CD14-positive monocyte (primary cell): ENCODE results near the gene MBD3. TPM values are rescaled to one million over a fixed set of nuclear protein-coding genes. Genes with fewer than 3 reads are reported as not detected.

ENCODE experiments used
- DNase-seq, 3 donors: peaks; one replicate each; pipeline ENCODE4 v3.0.0-alpha.2; 2011 to 2022
- H2AFZ ChIP-seq: 2 replicates; pipeline ENCODE4 v1.6.0; 2012; ENCODE audit warnings: mild to moderate bottlenecking, low read depth, low read length, inconsistent platforms; ENCODE audit not compliant: insufficient read depth, poor library complexity, severe bottlenecking
- H3K27ac ChIP-seq, 2 donors: 1 replicate in 1 of 2; 2 replicates in 1 of 2; pipeline ENCODE4 v1.5.1; 2012 to 2013; ENCODE audit warnings: low read length in 2 of 2, control low read depth in 1 of 2, inconsistent platforms in 1 of 2, low read depth in 1 of 2, mild to moderate bottlenecking in 1 of 2
- H3K27me3 ChIP-seq, 2 donors: one replicate each; pipeline versions ENCODE4 v1.6.0 to v1.6.1; 2011 to 2013; ENCODE audit warnings: low read length in 2 of 2; ENCODE audit not compliant: control insufficient read depth in 2 of 2, insufficient read depth in 2 of 2
- H3K36me3 ChIP-seq, 2 donors: replicated peaks in 1 of 2; 1 replicate in 1 of 2; 2 replicates in 1 of 2; pipeline versions ENCODE4 v1.5.1 to v1.6.1; 2012 to 2013; ENCODE audit warnings: low read length in 2 of 2, control low read depth in 1 of 2, inconsistent platforms in 1 of 2, mild to moderate bottlenecking in 1 of 2; ENCODE audit not compliant: insufficient read depth in 2 of 2, control insufficient read depth in 1 of 2
- H3K4me1 ChIP-seq, 2 donors: 1 replicate in 1 of 2; 2 replicates in 1 of 2; pipeline versions ENCODE4 v1.5.1 to v1.6.1; 2012 to 2013; ENCODE audit warnings: low read length in 2 of 2, control low read depth in 1 of 2, inconsistent platforms in 1 of 2, mild to moderate bottlenecking in 1 of 2, moderate library complexity in 1 of 2; ENCODE audit not compliant: insufficient read depth in 2 of 2, control insufficient read depth in 1 of 2
- H3K4me2 ChIP-seq: replicated peaks from 2 replicates; pipeline ENCODE3; 2012; ENCODE audit warnings: low read length, moderate library complexity, mild to moderate bottlenecking; ENCODE audit not compliant: poor library complexity, severe bottlenecking; ENCODE audit errors: extremely low read depth
- H3K4me3 ChIP-seq, 3 experiments: fragments of 200-600 bp in 1 of 3; sonication (generic) in 1 of 3; replicated peaks in 1 of 3; 1 replicate in 2 of 3; 2 replicates in 1 of 3; pipeline ENCODE4 v1.5.1; 2011 to 2013; ENCODE audit warnings: low read length in 3 of 3, mild to moderate bottlenecking in 3 of 3, control low read depth in 2 of 3, low read depth in 2 of 3, inconsistent platforms in 1 of 3, moderate library complexity in 1 of 3
- H3K79me2 ChIP-seq: 2 replicates; pipeline ENCODE4 v1.6.0; 2012; ENCODE audit warnings: mild to moderate bottlenecking, control low read depth, inconsistent platforms, low read length, moderate library complexity; ENCODE audit not compliant: insufficient read depth
- H3K9ac ChIP-seq: 2 replicates; pipeline ENCODE4 v1.6.0; 2017; ENCODE audit warnings: low read length, mild to moderate bottlenecking; ENCODE audit not compliant: insufficient read depth, poor library complexity, severe bottlenecking
- H3K9me3 ChIP-seq, 2 donors: replicated peaks in 1 of 2; 1 replicate in 1 of 2; 2 replicates in 1 of 2; pipeline versions ENCODE4 v1.5.1 to v1.6.1; 2012 to 2013; ENCODE audit warnings: low read length in 2 of 2, control low read depth in 1 of 2; ENCODE audit not compliant: control insufficient read depth in 1 of 2, insufficient read depth in 1 of 2
- H4K20me1 ChIP-seq: 2 replicates; pipeline ENCODE4 v1.6.0; 2012; ENCODE audit warnings: mild to moderate bottlenecking, low read length, control low read depth, moderate library complexity; ENCODE audit not compliant: insufficient read depth
- H3K27ac Mint-ChIP-seq, 7 donors: one replicate each; pipeline ENCODE4 v1.8.0; 2020; ENCODE audit warnings: mild to moderate bottlenecking in 7 of 7, mixed read lengths in 7 of 7, moderate library complexity in 6 of 7, inconsistent platforms in 2 of 7
- H3K27me3 Mint-ChIP-seq, 3 donors: one replicate each; pipeline ENCODE4 v1.8.0; 2021 to 2022; ENCODE audit warnings: low read depth in 3 of 3, mild to moderate bottlenecking in 3 of 3, mixed read lengths in 3 of 3, moderate library complexity in 3 of 3, inconsistent platforms in 1 of 3
- H3K36me3 Mint-ChIP-seq, 2 donors: one replicate each; pipeline ENCODE4 v1.8.0; 2020; ENCODE audit warnings: mixed read lengths in 2 of 2, inconsistent platforms in 1 of 2, mild to moderate bottlenecking in 1 of 2
- H3K4me1 Mint-ChIP-seq: one replicate; pipeline ENCODE4 v1.8.0; 2020; ENCODE audit warnings: mild to moderate bottlenecking, mixed read lengths
- H3K4me3 Mint-ChIP-seq, 2 donors: one replicate each; pipeline ENCODE4 v1.8.0; 2020; ENCODE audit warnings: mild to moderate bottlenecking in 2 of 2, mixed read lengths in 2 of 2, moderate library complexity in 1 of 2
- H3K9me3 Mint-ChIP-seq, 7 donors: one replicate each; pipeline ENCODE4 v1.8.0; 2020 to 2022; ENCODE audit warnings: mixed read lengths in 7 of 7, mild to moderate bottlenecking in 6 of 7, moderate library complexity in 6 of 7, inconsistent platforms in 2 of 7
- CTCF ChIP-seq: fragments of 200-600 bp; IDR thresholded peaks from one replicate; pipeline ENCODE4 v1.8.0; 2022; ENCODE audit warnings: antibody characterized with exemption, mild to moderate bottlenecking
- WGBS: methylation state at CpG from one replicate; pipeline ENCODE4 v1.1.5; 2013; ENCODE audit warnings: missing lambda C conversion rate; ENCODE audit not compliant: insufficient coverage; 5-methylcytosine and 5-hydroxymethylcytosine counted together
- intact Hi-C, 2 donors: fragments of 100-400 bp; cut with micrococcal nuclease; formaldehyde crosslinking; loops; one replicate each; pipeline versions ENCODE4 v1.15.0 to v1.15.1; 2023
- polyA plus RNA-seq, 3 donors: library from polyadenylated mRNA; depleted of rRNA in 1 of 3; unstranded in 2 of 3; stranded (reverse) in 1 of 3; fragments of 300-500 nt in 2 of 3; fragments of >200 nt in 1 of 3; fragmentation: Illumina TruSeq in 2 of 3; gene quantifications; 1 replicate in 2 of 3; 2 replicates in 1 of 3; pipeline ENCODE4 v1.2.3, GENCODE V29; 2012 to 2021

The MBD3 gene
- polyA plus RNA-seq, 3 donors, result 2.6 to 35.3 (median 4.9) TPM

GRCh38 chr19:1634242-1634937 lies 41.7 kb upstream of the MBD3 start:
- Histone ChIP-seq H3K4me1 (no peaks in the 10 kb centered on the region), H4K20me1 (peaks cover 10% of the 10 kb centered on the region), H3K4me3 (no peak overlapping the region), H3K4me2 (no peak overlapping the region), H3K36me3 (peaks cover 35 to 46% of the 10 kb centered on the region in 2 donors), H3K27ac (no peak overlapping the region), H3K79me2 (peaks cover 13% of the 10 kb centered on the region), H3K9ac (no peak overlapping the region), H3K9me3 (peaks cover 4 to 8% of the 10 kb centered on the region in 2 donors), H3K27me3 (no peaks in the 10 kb centered on the region), H2AFZ (no peak overlapping the region)
- Mint-ChIP-seq H3K9me3 (peaks cover 0 to 13% (median 7%) of the 10 kb centered on the region in 7 donors), H3K27me3 (peaks cover 0 to 5% (median 2%) of the 10 kb centered on the region in 3 donors), H3K27ac (no peak overlapping the region), H3K36me3 (peaks cover 42 to 65% of the 10 kb centered on the region in 2 donors), H3K4me3 (no peak overlapping the region), H3K4me1 (no peaks in the 10 kb centered on the region)
- 98% methylated on average over 19 of the region's 19 CpGs for WGBS
- no peak for DNase-seq
- intact Hi-C loops, result no loop called here
- TF ChIP-seq CTCF, result no peak

GRCh38 chr19:1633269-1633826 lies 40.7 kb upstream of the MBD3 start:
- no peak overlapping the region for H3K4me3 Mint-ChIP-seq
- no peaks in the 10 kb centered on the region for H3K4me1 Mint-ChIP-seq
- Histone ChIP-seq H3K4me2 (no peak overlapping the region), H3K79me2 (peaks cover 8% of the 10 kb centered on the region), H3K4me3 (no peak overlapping the region), H3K4me1 (no peaks in the 10 kb centered on the region), H2AFZ (no peak overlapping the region), H3K27me3 (no peaks in the 10 kb centered on the region), H3K36me3 (peaks cover 30 to 35% of the 10 kb centered on the region in 2 donors), H3K27ac (no peak overlapping the region), H3K9me3 (peaks cover 4 to 8% of the 10 kb centered on the region in 2 donors), H4K20me1 (peaks cover 10% of the 10 kb centered on the region), H3K9ac (no peak overlapping the region)
- WGBS, result 99% methylated on average over 7 of the region's 11 CpGs
- DNase-seq, result no peak
- H3K27ac Mint-ChIP-seq, result no peak overlapping the region
- intact Hi-C loops, result no loop called here
- TF ChIP-seq CTCF, result no peak
- peaks cover 0 to 13% (median 7%) of the 10 kb centered on the region in 7 donors for H3K9me3 Mint-ChIP-seq
- H3K27me3 Mint-ChIP-seq, result peaks cover 0 to 5% (median 2%) of the 10 kb centered on the region in 3 donors
- H3K36me3 Mint-ChIP-seq, result peaks cover 33 to 55% of the 10 kb centered on the region in 2 donors
